OCI-LY7 (cell line): ENCODE measurements around the gene TPX2.

Source experiments
- CTCF ChIP-seq: fragments of 200-600 bp; sonication (generic); conservative IDR thresholded peaks from 2 replicates; pipeline ENCODE4 v1.5.1; 2014; ENCODE audit warnings: mild to moderate bottlenecking, antibody characterized with exemption, low read length, moderate library complexity, mixed read lengths
- EZH2phosphoT487 ChIP-seq: fragments of 200-600 bp; sonication (generic); IDR thresholded peaks from 2 replicates; pipeline ENCODE4 v1.6.1; 2018; ENCODE audit warnings: low read depth, borderline replicate concordance, mild to moderate bottlenecking, mixed run types, antibody characterized with exemption, low read length, moderate library complexity, mixed read lengths

- TF ChIP-seq CTCF: no peak
- no peak for TF ChIP-seq EZH2phosphoT487
These were observed 91.4 kb downstream of the TPX2 start for GRCh38 chr20:31830406-31830981.
